GM12878 (cell line): ENCODE results near the gene SLC10A2. TPM values are rescaled to one million over a fixed set of nuclear protein-coding genes. Genes with fewer than 3 reads are reported as not detected.

Experiments used
- ATAC-seq: fragments of 200-7000 bp; cut with Tn5 transposase; 3 replicates; pipeline ENCODE4 v1.9.1; 2020; ENCODE audit warnings: mild to moderate bottlenecking, moderate library complexity
- BruUV-seq: library from RNA; stranded (reverse); fragments of 400-500 nt; replicated peaks from 2 replicates; lab custom pipeline; 2021; lab: Mats Ljungman, UMichigan
- CTCF ChIA-PET: fragments of 300-600 bp; sonication (Branson Sonifier 250); formaldehyde crosslinking; extraction: SDS; loops from one replicate; lab custom pipeline; 2021; ENCODE audit warnings: inconsistent platforms; lab: Yijun Ruan, JAX
- POLR2A ChIA-PET: fragments of 350-600 bp; formaldehyde crosslinking; extraction: SDS; loops from one replicate; lab custom pipeline; 2021; ENCODE audit warnings: inconsistent platforms; lab: Charles Lee
- RAD21 ChIA-PET: fragments of 300-600 bp; sonication (Branson Sonifier 250); formaldehyde crosslinking; loops from one replicate; lab custom pipeline; 2023; ENCODE audit warnings: antibody characterized with exemption; ENCODE audit not compliant: unreplicated experiment; lab: Charles Lee
- SMC1A ChIA-PET: fragments of 300-600 bp; sonication (Branson Sonifier 250); formaldehyde crosslinking; loops from one replicate; lab custom pipeline; 2023; ENCODE audit not compliant: unreplicated experiment, uncharacterized antibody; lab: Charles Lee
- DNase-seq: peaks from one replicate; pipeline ENCODE4 v3.0.0-alpha.2; 2011; ENCODE audit warnings: low read depth, low spot score
- FAIRE-seq: peaks from 3 replicates; lab custom pipeline; 2011; peaks lifted over from hg19 to GRCh38; lab: Jason Lieb, UNC
- H2AFZ ChIP-seq: 2 replicates; pipeline ENCODE4 v1.6.0; 2011; ENCODE audit warnings: low read depth, low read length, control low read depth; ENCODE audit not compliant: control insufficient read depth
- H3K27ac ChIP-seq: 2 replicates; pipeline ENCODE4 v1.5.1; 2011; ENCODE audit warnings: control low read depth; ENCODE audit not compliant: control insufficient read depth, insufficient read depth
- H3K27me3 ChIP-seq, 2 experiments: replicated peaks in 1 of 2; 2 replicates each; pipeline versions ENCODE4 v1.6.0 to v1.6.1; 2011; ENCODE audit warnings: low read length in 1 of 2; ENCODE audit not compliant: control insufficient read depth in 2 of 2, insufficient read depth in 2 of 2
- H3K36me3 ChIP-seq, 2 experiments: 2 replicates each; pipeline ENCODE4 v1.5.1; 2011; ENCODE audit warnings: low read length in 1 of 2; ENCODE audit not compliant: control insufficient read depth in 2 of 2, insufficient read depth in 2 of 2
- H3K4me1 ChIP-seq: 2 replicates; pipeline ENCODE4 v1.6.1; 2011; ENCODE audit warnings: mild to moderate bottlenecking, low read length, moderate library complexity, mixed read lengths; ENCODE audit not compliant: control insufficient read depth, insufficient read depth
- H3K4me2 ChIP-seq: 2 replicates; pipeline ENCODE4 v1.6.0; 2011; ENCODE audit warnings: control low read depth; ENCODE audit not compliant: control insufficient read depth, insufficient read depth
- H3K4me3 ChIP-seq: fragments of 200-600 bp; sonication (generic); 2 replicates; pipeline ENCODE4 v1.5.1; 2016
- H3K79me2 ChIP-seq: 2 replicates; pipeline ENCODE4 v1.6.0; 2011; ENCODE audit warnings: low read length; ENCODE audit not compliant: control insufficient read depth, insufficient read depth
- H3K9ac ChIP-seq: 2 replicates; pipeline ENCODE4 v1.8.0; 2011; ENCODE audit warnings: low read length, control low read depth, mixed read lengths; ENCODE audit not compliant: control insufficient read depth, insufficient read depth
- H3K9me3 ChIP-seq: replicated peaks from 3 replicates; pipeline ENCODE4 v1.5.1; 2011; ENCODE audit warnings: mild to moderate bottlenecking, low read length; ENCODE audit not compliant: control insufficient read depth, insufficient read depth
- H4K20me1 ChIP-seq: 2 replicates; pipeline ENCODE4 v1.6.0; 2011; ENCODE audit not compliant: control insufficient read depth, insufficient read depth
- BCL11A ChIP-seq: IDR thresholded peaks from 2 replicates; pipeline ENCODE4 v1.6.1; 2011; ENCODE audit warnings: low read depth, low read length
- CBX5 ChIP-seq: sonication (generic); IDR thresholded peaks from 2 replicates; pipeline ENCODE4 v1.6.1; 2016; ENCODE audit warnings: low read depth, moderate library complexity, mild to moderate bottlenecking, inconsistent platforms
- EED ChIP-seq: sonication (generic); IDR thresholded peaks from 2 replicates; pipeline ENCODE4 v1.6.1; 2016; ENCODE audit warnings: antibody characterized with exemption, low read depth
- FOXK2 ChIP-seq: fragments of 450-650 bp; IDR thresholded peaks from 2 replicates; pipeline ENCODE4 v1.6.1; 2017; ENCODE audit warnings: mild to moderate bottlenecking, moderate library complexity
- FOXM1 ChIP-seq: IDR thresholded peaks from 2 replicates; pipeline ENCODE4 v1.6.1; 2012; ENCODE audit warnings: low read depth, mild to moderate bottlenecking, inconsistent platforms, low read length, moderate library complexity
- IKZF2 ChIP-seq, 2 experiments: fragments of 450-650 bp; IDR thresholded peaks; 2 replicates each; pipeline ENCODE4 v1.6.1; 2017; ENCODE audit warnings: mild to moderate bottlenecking in 2 of 2, moderate library complexity in 2 of 2
- MEF2B ChIP-seq: fragments of 450-650 bp; IDR thresholded peaks from 2 replicates; pipeline ENCODE4 v1.6.1; 2018; ENCODE audit warnings: mild to moderate bottlenecking, moderate library complexity; ENCODE audit not compliant: partially characterized antibody, poor library complexity, severe bottlenecking
- MTA2 ChIP-seq: fragments of 450-650 bp; IDR thresholded peaks from 2 replicates; pipeline ENCODE4 v1.6.1; 2016; ENCODE audit warnings: low read depth, mild to moderate bottlenecking, moderate library complexity
- MTA3 ChIP-seq: IDR thresholded peaks from 2 replicates; pipeline ENCODE4 v1.6.1; 2012; ENCODE audit warnings: low read length, inconsistent platforms, borderline replicate concordance
- NR2C2 ChIP-seq: IDR thresholded peaks from 2 replicates; pipeline ENCODE4 v1.6.1; 2011; ENCODE audit warnings: borderline replicate concordance, low read depth; ENCODE audit not compliant: control insufficient read depth, insufficient read length
- NR2F1 ChIP-seq: fragments of 450-650 bp; conservative IDR thresholded peaks from 2 replicates; pipeline ENCODE4 v1.6.1; 2017; ENCODE audit warnings: mild to moderate bottlenecking
- POU2F2 ChIP-seq: IDR thresholded peaks from 3 replicates; pipeline ENCODE4 v1.6.1; 2011; ENCODE audit warnings: low read depth, mild to moderate bottlenecking, low read length, borderline replicate concordance
- RBBP5 ChIP-seq: fragments of 200-600 bp; sonication (generic); conservative IDR thresholded peaks from 2 replicates; pipeline ENCODE4 v1.6.1; 2016
- RFX5 ChIP-seq: IDR thresholded peaks from 2 replicates; pipeline ENCODE4 v1.6.1; 2011; ENCODE audit warnings: low read depth, low read length, improper control_type of control experiment
- RUNX3 ChIP-seq: IDR thresholded peaks from 2 replicates; pipeline ENCODE4 v1.6.1; 2012; ENCODE audit warnings: low read length, inconsistent platforms
- SMAD1 ChIP-seq: fragments of 450-650 bp; IDR thresholded peaks from 2 replicates; pipeline ENCODE4 v1.6.1; 2018; ENCODE audit warnings: mild to moderate bottlenecking, low read depth; ENCODE audit not compliant: partially characterized antibody
- TBL1XR1 ChIP-seq: IDR thresholded peaks from 2 replicates; pipeline ENCODE4 v1.6.1; 2012; ENCODE audit warnings: low read depth, low read length, improper control_type of control experiment
- USF2 ChIP-seq: IDR thresholded peaks from 2 replicates; pipeline ENCODE4 v1.6.1; 2011; ENCODE audit warnings: low read depth, low read length, improper control_type of control experiment, borderline replicate concordance
- ZNF592 ChIP-seq: fragments of 450-650 bp; IDR thresholded peaks from 2 replicates; pipeline ENCODE4 v1.6.1; 2017; ENCODE audit warnings: mild to moderate bottlenecking, moderate library complexity
- WGBS: methylation state at CpG from one replicate; pipeline ENCODE4 v1.1.6; 2016; ENCODE audit warnings: low lambda C conversion rate; ENCODE audit not compliant: insufficient replicate concordance, insufficient coverage; ENCODE audit errors: missing lambda C conversion rate; 5-methylcytosine and 5-hydroxymethylcytosine counted together
- in situ Hi-C: fragments of 300-500 bp; cut with MboI; formaldehyde crosslinking; loops from 9 replicates; pipeline ENCODE4 v1.14.3; 2018; ENCODE audit warnings: mixed read lengths
- intact Hi-C: fragments of 100-400 bp; cut with micrococcal nuclease; formaldehyde crosslinking; loops from one replicate; pipeline ENCODE4 v1.14.2; 2022; ENCODE audit not compliant: unreplicated experiment
- polyA plus RNA-seq, 11 experiments: library from polyadenylated mRNA; depleted of rRNA in 4 of 11; unstranded in 6 of 11; stranded (reverse) in 5 of 11; fragments of >200 nt; fragmentation: Nextera tagmentation in 4 of 11; fragmentation: Illumina TruSeq in 1 of 11; extraction: Ambion mirVana in 4 of 11; extraction: Trizol in 1 of 11; gene quantifications; 1 replicate in 1 of 11; 2 replicates in 10 of 11; pipeline versions ENCODE4 v1.2.1 to v1.2.3, GENCODE V29; 2011 to 2016; ENCODE audit warnings: inconsistent platforms in 2 of 11, missing spikeins in 2 of 11, low read depth in 1 of 11
- total RNA-seq, 4 experiments: library from RNA; depleted of rRNA in 3 of 4; stranded (reverse); fragments of >200 nt in 3 of 4; fragmentation: Illumina TruSeq in 1 of 4; extraction: Trizol in 1 of 4; gene quantifications; 2 replicates each; pipeline versions ENCODE4 v1.2.1 to v1.2.3, GENCODE V29; 2013 to 2021
- TF ChIP-seq, protein P1 (sequence below): fragments of 450-650 bp; IDR thresholded peaks from 2 replicates; pipeline ENCODE4 v1.6.1; 2017; ENCODE audit warnings: antibody characterized with exemption, mild to moderate bottlenecking, moderate library complexity

SLC10A2 gene
- total and polyA plus RNA-seq, 10 of the 15 experiments (the other 5 are each of a cell fraction or from before 2014, with no cell fraction given), result 0.01 to 0.04 (median 0.02) TPM; not detected in 7

DNA sequence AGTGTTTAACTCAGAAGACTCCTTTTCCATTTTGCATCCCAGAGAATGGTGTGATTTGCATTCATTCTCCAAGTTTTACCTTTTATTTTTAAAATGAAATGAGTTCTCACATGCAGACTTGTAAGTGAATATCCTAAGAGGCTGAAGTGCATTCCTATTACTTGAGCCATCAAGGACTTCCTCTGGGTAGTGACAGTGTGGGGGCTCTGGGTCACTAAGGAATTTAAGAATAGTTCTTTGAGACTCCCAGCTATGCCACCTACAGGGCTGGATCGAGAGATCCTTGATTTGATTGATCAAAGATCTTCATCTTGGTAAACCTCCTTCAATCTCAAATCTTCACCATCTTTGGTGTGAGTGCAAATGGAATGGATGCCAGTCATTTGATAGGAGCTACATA lies 36.3 kb upstream of the SLC10A2 start:
- in situ Hi-C loops, result no loop called here
- WGBS, result 0% methylated on average over 1 of the region's 1 CpG
- CTCF ChIA-PET, result no interaction called here
- RAD21 ChIA-PET, result interaction anchor here (1.3 kb wide), 1 partner anchor 16 kb away, joined by 4 read pairs; no protein-coding TSS in a partner anchor
- FAIRE-seq (no peak), DNase-seq (no peak), ATAC-seq (no peak)
- no TSS peak for BruUV-seq
- intact Hi-C loops, result no loop called here
- Histone ChIP-seq H3K79me2 (no peaks in the 10 kb centered on the region), H3K36me3 (no peaks in the 10 kb centered on the region), H3K27me3 (no peaks in the 10 kb centered on the region), H3K4me2 (no peak overlapping the region), H3K27ac (no peak overlapping the region), H3K9ac (no peak overlapping the region), H4K20me1 (no peaks in the 10 kb centered on the region), H2AFZ (no peak overlapping the region), H3K4me1 (no peaks in the 10 kb centered on the region), H3K4me3 (no peak overlapping the region), H3K9me3 (peaks cover 2% of the 10 kb centered on the region; the same call in 2 of the 3 replicates)
- TF ChIP-seq TBL1XR1 (no peak), FOXK2 (no peak), IKZF2 (IDR thresholded peaks at IDR 0.05) (no peak), RBBP5 (no peak), NR2C2 (no peak), MEF2B (no peak), RFX5 (no peak), SMAD1 (no peak), RUNX3 (no peak), BCL11A (no peak), POU2F2 (no peak), CBX5 (no peak), MTA3 (no peak), FOXM1 (no peak), USF2 (no peak), ZNF592 (no peak), EED (no peak), NR2F1 (no peak), MTA2 (no peak)
- TF ChIP-seq, protein P1, sequence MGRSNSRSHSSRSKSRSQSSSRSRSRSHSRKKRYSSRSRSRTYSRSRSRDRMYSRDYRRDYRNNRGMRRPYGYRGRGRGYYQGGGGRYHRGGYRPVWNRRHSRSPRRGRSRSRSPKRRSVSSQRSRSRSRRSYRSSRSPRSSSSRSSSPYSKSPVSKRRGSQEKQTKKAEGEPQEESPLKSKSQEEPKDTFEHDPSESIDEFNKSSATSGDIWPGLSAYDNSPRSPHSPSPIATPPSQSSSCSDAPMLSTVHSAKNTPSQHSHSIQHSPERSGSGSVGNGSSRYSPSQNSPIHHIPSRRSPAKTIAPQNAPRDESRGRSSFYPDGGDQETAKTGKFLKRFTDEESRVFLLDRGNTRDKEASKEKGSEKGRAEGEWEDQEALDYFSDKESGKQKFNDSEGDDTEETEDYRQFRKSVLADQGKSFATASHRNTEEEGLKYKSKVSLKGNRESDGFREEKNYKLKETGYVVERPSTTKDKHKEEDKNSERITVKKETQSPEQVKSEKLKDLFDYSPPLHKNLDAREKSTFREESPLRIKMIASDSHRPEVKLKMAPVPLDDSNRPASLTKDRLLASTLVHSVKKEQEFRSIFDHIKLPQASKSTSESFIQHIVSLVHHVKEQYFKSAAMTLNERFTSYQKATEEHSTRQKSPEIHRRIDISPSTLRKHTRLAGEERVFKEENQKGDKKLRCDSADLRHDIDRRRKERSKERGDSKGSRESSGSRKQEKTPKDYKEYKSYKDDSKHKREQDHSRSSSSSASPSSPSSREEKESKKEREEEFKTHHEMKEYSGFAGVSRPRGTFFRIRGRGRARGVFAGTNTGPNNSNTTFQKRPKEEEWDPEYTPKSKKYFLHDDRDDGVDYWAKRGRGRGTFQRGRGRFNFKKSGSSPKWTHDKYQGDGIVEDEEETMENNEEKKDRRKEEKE, result no peak
- SMC1A ChIA-PET, result interaction anchor here (0.8 to 1.9 kb wide), 3 partner anchors 9 to 74 kb away, joined by 3 to 4 read pairs (median 3); no protein-coding TSS in a partner anchor
- POLR2A ChIA-PET, result no interaction called here
